Measurements from ENCODE around the gene GNPDA1. TPM values are rescaled to one million over a fixed set of nuclear protein-coding genes. Genes with fewer than 3 reads are reported as not detected.
A peak's percentile ranks its signal among the peaks of the same experiment; 100 is the strongest.

GNPDA1 gene
- total RNA-seq, 4 donors from 2014 or later: 13.2 to 106 (median 56.1) TPM

DNA sequence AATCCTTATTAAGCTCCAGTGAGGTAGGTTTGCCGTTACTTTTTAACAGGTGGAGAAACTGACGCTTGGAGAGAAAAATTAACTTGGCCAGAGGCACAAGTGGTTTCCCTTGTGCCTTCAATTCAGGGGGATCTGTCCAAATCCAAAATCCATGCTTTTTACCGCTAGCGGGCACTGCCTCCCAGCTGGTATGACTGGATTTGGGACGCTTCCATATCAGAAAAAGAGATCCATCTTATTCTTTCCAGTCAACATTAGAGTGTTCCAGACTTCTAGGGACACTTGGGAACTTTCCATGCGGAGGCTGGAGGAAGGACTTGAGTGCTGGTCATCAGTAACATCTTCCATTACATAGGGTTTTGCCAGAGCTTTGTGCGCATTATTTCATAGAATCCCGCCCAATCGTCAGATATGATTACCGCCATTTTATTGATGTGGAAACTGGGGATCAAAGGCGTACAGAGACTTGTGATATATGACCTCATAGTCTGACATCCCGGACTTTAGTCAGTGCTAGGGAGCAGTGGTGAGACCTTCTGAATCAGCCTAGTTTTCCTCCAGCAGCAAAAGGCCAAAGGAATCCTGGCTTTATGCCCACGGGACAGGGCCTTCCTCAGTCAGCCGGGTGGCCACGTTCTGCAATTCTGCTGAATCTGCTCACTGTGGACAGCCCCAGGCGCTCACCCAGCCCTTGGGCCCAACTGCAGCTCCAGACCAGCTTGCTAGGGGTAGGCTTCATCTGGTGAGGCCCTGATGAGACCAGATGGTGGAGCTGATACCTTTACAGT, 1.1 kb upstream of the GNPDA1 start:
- H3K27me3 ChIP-seq: no peaks in the 10 kb centered on the region
- intact Hi-C loops (cut with DNase I; ENCODE audit: low total_unique reads): no loop called here
- peak; percentile 32 to 50 for DNase-seq
- no peak overlapping the region for H3K4me3 ChIP-seq
- peak overlapping the region; percentile 95 to 96 for H3K27ac ChIP-seq
- no peaks in the 10 kb centered on the region for H3K4me1 ChIP-seq
- H3K9me3 ChIP-seq: no peaks in the 10 kb centered on the region
- no peaks in the 10 kb centered on the region for H3K36me3 ChIP-seq
- TF ChIP-seq, protein P1, sequence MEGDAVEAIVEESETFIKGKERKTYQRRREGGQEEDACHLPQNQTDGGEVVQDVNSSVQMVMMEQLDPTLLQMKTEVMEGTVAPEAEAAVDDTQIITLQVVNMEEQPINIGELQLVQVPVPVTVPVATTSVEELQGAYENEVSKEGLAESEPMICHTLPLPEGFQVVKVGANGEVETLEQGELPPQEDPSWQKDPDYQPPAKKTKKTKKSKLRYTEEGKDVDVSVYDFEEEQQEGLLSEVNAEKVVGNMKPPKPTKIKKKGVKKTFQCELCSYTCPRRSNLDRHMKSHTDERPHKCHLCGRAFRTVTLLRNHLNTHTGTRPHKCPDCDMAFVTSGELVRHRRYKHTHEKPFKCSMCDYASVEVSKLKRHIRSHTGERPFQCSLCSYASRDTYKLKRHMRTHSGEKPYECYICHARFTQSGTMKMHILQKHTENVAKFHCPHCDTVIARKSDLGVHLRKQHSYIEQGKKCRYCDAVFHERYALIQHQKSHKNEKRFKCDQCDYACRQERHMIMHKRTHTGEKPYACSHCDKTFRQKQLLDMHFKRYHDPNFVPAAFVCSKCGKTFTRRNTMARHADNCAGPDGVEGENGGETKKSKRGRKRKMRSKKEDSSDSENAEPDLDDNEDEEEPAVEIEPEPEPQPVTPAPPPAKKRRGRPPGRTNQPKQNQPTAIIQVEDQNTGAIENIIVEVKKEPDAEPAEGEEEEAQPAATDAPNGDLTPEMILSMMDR (IDR thresholded peaks at IDR 0.05): no peak
- TF ChIP-seq POLR2A (IDR thresholded peaks at IDR 0.05): no peak

DNA sequence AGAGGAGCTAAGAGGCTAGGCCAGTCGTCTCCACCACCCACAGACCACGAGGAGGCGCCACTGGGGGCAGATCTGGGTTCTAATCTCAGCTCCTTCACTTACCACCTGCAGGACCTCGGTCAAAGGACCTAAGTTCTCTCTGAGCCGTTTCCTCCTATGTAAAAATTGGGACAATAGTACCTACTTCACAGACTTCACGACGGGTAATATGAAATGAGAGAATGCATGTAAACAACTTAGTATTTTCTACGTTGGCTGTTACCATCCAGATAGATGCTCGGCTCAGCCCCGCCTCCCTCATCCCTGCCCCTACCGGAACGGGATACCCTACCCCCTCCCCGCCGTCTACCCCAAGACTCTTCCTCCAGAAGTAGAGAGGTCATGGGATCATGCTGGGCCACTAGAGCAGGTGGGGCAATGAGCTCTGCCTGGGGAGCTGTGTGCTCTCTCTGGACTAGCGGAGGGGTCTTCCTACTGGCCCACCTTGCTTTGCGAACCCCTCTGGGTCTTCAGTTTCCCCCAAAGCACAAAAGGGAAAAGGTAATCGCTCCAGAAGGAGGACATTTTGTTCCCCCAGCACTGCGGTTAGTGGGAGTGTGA, 541 bp downstream of the GNPDA1 start:
- DNase-seq: peak; percentile 42 to 45

DNA sequence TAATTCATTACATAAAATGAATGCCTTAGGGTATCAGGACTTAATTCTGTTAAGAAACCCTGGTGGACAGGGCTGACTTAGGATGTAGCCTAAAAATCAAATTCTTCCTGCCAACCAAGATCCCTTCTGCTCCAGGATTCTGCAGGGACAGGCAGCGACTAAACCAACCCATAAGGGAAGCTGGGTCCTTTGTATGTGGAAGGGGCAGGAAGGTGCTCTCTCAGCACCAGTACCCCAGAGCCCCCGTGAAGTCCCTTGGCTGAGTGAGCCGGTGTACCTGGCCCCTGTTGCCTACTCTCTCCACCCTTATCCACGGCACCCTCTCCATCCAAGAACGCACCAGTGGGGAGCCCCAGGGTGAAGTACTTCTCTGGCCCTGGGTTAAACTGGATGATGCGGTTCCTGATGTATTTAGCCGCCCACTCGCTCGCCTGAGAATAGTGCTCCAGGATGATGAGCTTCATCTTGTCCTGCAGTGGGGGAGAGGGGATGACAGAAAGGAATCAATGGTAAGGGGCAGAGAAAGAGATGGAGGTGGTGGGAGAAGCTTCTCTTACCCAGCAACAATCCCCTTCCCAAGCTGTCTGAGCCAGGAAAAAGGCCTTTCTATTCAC, 1.1 kb downstream of the GNPDA1 start:
- no peaks in the 10 kb centered on the region for H3K27me3 ChIP-seq
- no peak for TF ChIP-seq POLR2A (IDR thresholded peaks at IDR 0.05)
- TF ChIP-seq, protein P1 (IDR thresholded peaks at IDR 0.05): no peak
- no peaks in the 10 kb centered on the region for H3K4me1 ChIP-seq
- DNase-seq: no peak
- H3K4me3 ChIP-seq: peak overlapping the region in 1 of 2 donors; percentile 72
- no peaks in the 10 kb centered on the region for H3K9me3 ChIP-seq
- H3K36me3 ChIP-seq: no peaks in the 10 kb centered on the region
- intact Hi-C loops (cut with DNase I; ENCODE audit: low total_unique reads): no loop called here
- peak overlapping the region; percentile 95 to 96 for H3K27ac ChIP-seq

More for the DNA sequence above, 541 bp downstream of the GNPDA1 start:
- H3K4me3 ChIP-seq: peak overlapping the region; percentile 72 to 84
- peak overlapping the region; percentile 95 to 96 for H3K27ac ChIP-seq
- intact Hi-C loops (cut with DNase I; ENCODE audit: low total_unique reads): no loop called here
- H3K36me3 ChIP-seq: no peaks in the 10 kb centered on the region
- H3K27me3 ChIP-seq: no peaks in the 10 kb centered on the region
- H3K9me3 ChIP-seq: no peaks in the 10 kb centered on the region
- no peak for TF ChIP-seq POLR2A (IDR thresholded peaks at IDR 0.05)
- TF ChIP-seq, protein P1 (IDR thresholded peaks at IDR 0.05): peak in 2 of 4 experiments; percentile 28 to 31
- no peaks in the 10 kb centered on the region for H3K4me1 ChIP-seq

DNA sequence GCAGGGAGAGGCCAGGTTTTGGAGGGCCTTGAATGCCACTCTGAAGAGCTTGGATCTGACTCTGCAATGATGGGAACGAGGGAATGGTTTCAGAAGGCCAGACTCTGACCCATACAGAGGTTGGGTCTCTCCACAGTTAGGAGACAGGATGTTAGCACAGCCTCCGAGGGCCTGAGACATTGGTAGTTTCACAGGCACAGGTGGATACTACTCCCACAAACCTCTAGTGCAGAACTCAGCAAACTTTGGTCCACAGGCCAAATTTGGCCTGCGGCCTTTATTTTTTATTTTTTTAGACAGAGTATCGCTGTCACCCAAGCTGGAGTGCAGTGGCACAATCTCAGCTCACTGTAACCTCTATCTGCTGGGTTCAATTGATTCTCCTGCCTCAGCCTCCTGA, 2.9 kb downstream of the GNPDA1 start:
- Histone ChIP-seq H3K27ac (no peak overlapping the region), H3K4me3 (no peak overlapping the region), H3K9me3 (no peaks in the 10 kb centered on the region), H3K27me3 (no peaks in the 10 kb centered on the region), H3K36me3 (no peaks in the 10 kb centered on the region), H3K4me1 (no peaks in the 10 kb centered on the region)
- intact Hi-C loops (cut with DNase I; ENCODE audit: low total_unique reads): no loop called here
- TF ChIP-seq POLR2A (IDR thresholded peaks at IDR 0.05): no peak
- TF ChIP-seq, protein P1 (IDR thresholded peaks at IDR 0.05): no peak
- no peak for DNase-seq

DNA sequence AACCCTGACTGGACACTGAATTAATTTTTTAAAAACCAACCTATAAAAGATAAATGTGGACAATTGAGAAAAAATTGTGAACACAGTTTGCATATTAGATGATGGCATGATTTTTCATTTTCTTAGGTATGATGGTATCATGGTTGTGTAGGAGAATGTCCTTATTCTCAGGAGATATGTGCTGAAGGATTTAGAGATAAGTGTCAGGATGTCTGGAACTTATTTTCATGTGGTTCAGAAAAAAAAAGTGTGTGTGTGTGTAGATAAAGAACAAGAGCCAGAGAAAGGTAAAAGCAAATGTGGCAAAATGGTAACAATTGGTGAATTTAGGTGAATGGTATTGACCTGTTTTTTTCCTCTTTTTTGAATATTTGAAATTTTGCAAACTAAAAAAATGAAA, 4.0 kb downstream of the GNPDA1 start:
- Histone ChIP-seq H3K4me1 (no peaks in the 10 kb centered on the region), H3K9me3 (no peaks in the 10 kb centered on the region), H3K4me3 (no peak overlapping the region), H3K27ac (no peak overlapping the region), H3K27me3 (no peaks in the 10 kb centered on the region), H3K36me3 (no peaks in the 10 kb centered on the region)
- no peak for DNase-seq
- intact Hi-C loops (cut with DNase I; ENCODE audit: low total_unique reads): no loop called here
- TF ChIP-seq, protein P1 (IDR thresholded peaks at IDR 0.05): no peak
- no peak for TF ChIP-seq POLR2A (IDR thresholded peaks at IDR 0.05)
